ENCODE data around the gene GLTPD2.

Gene GLTPD2

DNA sequence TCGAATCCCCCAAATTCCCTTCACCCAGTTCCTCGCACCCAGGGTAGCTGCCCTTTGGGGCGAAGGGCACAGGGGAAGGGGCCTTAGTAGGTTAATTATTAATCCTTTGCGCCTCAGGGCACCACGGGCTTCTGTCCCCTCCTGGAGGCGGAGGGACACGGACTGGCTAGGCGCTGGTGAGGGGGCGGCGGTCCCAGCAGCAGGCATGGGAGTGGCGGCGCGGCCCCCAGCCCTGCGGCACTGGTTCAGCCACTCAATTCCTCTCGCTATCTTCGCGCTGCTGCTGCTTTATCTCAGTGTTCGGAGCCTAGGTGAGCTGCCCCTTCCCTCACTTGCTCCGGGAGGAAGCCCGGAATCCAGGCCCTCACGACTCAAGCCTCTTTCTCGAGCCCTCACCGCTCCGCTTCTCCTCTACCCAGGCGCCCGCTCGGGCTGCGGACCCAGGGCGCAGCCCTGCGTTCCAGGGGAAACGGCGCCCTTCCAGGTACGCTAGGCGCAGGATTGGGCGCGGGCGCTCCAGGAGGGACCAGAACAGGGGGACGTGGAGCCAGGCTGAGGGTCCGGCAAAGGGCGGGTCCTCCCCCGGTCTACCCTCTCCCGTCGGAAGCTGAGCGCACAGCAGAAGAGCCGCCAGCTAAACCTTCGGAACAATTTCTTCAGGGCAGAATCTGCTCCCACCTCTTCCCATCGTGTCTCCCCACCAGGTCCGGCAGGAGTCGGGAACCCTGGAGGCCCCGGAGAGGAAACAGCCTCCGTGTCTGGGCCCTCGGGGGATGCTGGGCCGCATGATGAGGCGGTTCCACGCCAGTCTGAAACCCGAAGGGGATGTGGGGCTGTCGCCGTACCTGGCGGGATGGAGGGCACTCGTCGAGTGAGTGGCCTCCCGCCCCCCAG, at the start of gene GLTPD2:
Gene GLTPD2 (plus strand): TSS at position 158 of the 894 bp plus-strand sequence. CDS start 48 bp downstream, at position 206.
- DNase-seq = no peak

DNA sequence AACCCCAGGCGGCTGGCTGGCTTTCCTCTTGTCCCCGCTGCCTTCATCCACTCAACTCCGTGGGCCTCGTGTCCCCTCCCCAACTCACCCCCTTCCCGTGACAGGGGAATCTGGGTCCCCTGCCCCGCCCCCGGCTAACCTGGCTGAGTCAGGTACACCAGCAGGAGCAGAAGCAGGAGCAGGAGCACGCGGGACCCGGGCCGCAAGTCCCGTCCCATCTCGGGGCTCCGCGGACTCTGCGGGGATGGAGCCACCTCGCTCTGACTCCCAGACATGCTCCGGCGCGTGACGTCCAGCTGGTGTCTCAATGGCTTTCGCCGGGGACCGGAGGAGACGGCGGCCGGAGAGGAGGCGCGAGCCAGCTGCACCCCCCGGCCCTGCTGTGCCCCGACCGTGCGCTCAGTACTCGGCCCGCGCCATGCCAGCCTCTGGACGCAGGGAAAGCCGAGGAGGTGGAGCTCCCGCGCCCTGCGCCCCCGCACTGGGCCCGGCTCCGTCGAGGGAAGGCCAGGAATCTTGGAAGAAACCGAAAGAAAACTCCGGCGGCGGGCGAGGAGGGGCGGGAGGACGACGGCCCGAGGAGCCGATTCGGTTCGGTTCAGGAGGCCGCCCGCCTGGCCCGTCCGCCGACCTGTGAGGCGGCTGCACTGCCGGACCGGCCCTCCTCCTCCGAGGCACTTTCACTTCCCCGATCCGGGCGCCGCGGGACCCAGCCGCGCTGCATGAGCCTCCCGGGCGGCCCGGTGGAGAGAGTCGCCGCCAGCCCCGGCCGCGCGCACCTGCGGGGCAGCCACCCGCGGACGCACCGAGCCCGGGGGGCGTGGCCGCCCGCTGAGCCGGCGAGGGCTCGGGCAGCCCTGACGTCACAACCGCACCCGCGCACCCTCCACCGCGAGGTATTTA, 49.4 kb upstream of the GLTPD2 start, which contains the start of the genes CXCL16 and ZMYND15:
Gene CXCL16 (minus strand): TSS at position 807 of the 903 bp plus-strand sequence. CDS start 589 bp downstream, at position 218.
Gene ZMYND15 (plus strand): TSS at position 712 of the 903 bp plus-strand sequence. CDS start 716 bp downstream, outside the sequence.
- no peak for DNase-seq

DNA sequence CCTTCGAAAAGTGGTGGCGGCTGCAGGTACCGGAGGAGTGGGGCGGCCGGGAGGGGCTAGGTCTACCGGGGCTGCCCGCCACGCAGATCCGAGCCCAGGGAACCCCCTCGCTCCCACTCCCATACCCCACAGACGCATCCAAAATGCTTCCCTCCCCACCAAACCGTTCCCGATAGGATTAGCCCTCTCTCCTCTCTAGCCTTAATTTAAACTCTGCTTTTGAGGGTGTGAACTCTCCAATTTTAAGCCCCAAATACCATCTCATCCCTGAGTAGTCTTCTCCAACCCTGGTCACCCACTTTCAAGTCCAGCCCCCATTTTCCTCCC, 48.8 kb upstream of the GLTPD2 start:
- no peak for DNase-seq

DNA sequence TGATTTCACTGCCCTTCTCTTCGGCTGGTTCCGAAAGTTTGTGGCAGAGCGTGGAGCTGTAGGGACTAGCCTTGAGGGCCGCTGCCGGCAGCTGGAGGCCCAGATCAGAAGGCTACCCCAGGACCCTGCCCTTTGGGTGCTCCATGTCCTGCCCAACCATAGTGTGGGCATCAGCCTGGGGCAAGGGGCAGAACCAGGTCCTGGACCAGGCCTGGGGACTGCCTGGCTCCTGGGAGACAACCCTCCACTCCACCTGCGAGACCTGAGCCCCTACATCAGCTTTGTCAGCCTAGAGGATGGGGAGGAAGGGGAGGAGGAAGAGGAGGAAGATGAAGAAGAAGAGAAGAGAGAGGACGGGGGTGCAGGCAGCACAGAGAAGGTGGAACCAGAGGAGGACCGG, 48.2 kb upstream of the GLTPD2 start:
- no peak for DNase-seq

DNA sequence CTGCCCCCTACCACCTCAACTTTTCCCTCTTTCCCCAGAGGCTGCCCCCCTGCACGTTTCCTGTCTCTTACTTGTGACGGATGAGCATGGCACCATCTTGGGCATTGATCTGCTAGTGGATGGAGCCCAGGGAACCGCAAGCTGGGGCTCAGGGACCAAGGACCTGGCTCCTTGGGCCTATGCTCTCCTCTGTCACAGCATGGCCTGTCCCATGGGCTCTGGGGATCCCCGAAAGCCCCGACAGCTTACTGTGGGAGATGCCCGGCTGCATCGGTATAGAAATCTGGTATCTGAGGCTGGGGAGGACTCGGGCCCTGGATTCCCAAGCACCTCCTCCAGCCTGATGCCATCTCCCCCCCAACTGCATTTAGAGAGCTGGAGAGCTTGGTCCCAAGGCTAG, 47.2 kb upstream of the GLTPD2 start:
- no peak for DNase-seq

DNA sequence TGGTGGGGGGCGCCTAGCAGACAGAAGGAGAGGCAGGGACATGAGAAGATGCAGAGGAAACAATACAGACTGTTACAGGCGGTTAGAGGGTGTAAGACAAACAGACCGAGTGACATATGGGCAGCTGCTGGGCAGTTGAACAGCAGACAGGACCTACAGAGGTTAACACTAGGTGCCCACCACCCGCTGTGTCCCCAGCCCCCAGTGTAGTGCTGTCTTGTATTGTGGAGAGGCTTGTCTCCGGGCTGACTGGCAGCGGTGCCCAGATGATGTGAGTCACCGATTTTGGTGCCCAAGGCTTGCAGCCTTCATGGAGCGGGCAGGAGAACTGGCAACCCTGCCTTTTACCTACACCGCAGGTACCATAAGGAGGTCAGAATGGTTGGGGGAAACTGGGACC, 46.6 kb upstream of the GLTPD2 start:
- no peak for DNase-seq

DNA sequence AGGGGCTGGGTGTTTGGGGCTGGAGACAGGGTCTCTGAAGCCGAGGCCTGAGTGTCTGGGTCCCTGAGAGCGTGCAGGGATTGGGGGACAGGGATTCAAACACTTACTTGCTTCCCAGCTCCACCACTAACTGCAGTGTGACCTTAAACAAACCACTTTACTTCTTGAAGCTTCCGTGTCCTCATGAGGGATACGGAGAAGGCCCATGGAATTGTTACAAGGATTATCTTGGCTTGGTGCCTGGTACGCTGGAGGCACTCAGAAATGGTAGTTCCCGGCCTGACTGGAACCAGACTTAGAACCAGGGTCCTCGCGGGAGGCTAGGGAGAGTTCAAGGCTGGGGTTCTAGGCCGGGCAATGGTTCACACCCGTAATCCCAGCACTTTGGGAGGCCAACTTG, 46.1 kb upstream of the GLTPD2 start:
- DNase-seq = no peak

DNA sequence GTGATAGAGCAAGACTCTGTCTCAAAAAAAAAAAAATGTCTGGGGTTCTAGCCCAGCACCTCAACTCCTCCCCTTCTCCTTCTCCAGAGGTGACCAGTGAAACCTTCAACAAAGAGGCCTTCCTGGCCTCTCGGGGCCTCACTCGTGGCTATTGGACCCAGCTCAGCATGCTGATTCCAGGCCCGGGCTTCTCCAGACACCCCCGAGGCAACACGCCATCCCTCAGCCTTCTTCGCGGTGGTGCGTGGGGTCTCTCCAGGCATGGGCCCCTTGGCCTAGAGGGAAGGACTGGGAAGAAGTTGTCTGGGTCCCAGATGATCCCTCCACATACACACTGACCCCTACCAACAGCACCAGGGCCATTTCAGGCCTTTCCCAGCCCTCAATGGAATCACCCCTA, 45.5 kb upstream of the GLTPD2 start:
- no peak for DNase-seq

DNA sequence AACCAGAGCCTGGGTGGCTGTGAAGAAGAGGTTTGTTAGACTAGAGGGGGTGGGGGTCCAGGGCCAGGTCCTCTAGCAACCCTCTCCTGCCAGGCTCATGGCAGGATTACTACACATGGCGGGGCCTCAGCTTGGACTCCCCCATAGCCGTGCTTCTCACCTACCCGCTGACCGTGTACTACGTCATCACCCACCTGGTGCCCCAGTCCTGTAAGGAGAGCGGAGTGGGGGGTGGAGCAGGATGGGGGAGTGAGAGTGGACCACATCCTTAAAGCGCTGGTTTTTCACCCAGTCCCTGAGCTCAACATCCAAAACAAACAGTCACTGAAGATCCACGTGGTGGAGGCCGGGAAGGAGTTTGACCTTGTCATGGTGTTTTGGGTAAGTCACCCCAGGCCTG, 44.9 kb upstream of the GLTPD2 start:
- no peak for DNase-seq

DNA sequence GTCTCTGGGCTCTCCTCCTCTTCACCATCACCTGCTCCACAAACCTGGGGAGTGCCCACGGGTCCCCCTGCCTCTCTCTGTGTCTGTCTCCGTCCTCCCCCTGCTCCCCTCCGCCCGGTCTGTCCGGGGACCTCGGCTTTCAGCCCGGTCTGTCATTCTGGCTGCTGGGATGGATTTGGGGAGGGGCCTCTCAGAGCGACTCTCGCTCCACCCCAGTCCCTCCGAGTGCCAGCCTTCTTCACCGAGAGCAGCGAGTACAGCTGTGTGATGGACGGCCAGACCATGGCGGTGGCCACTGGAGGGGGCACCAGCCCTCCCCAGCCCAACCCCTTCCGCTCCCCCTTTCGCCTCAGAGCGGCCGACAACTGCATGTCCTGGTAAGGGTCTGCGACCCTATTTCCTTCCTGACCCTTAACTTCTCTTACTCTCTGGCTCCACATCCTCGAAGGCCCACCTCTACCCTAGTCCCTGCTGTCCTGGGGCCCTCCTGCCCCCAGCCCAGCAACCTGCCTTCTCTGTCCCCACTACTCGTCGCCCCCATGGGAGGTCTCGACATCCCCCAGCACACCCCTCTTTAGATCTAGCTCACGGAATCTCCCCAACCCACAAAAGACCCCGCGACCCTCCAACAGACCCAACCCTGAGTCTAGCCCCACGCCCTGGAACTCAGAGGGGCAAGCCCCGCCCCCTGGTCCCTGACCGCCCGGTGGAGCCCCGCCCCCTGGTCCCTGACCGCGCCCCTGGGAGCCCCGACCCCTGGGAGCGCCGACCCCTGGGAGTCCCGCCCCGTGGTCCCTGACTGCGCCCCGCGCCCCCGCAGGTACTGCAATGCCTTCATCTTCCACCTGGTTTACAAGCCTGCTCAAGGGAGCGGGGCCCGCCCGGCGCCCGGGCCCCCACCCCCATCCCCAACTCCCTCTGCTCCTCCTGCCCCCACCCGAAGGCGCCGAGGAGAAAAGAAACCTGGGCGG, 43.5 kb upstream of the GLTPD2 start:
- no peak for DNase-seq

DNA sequence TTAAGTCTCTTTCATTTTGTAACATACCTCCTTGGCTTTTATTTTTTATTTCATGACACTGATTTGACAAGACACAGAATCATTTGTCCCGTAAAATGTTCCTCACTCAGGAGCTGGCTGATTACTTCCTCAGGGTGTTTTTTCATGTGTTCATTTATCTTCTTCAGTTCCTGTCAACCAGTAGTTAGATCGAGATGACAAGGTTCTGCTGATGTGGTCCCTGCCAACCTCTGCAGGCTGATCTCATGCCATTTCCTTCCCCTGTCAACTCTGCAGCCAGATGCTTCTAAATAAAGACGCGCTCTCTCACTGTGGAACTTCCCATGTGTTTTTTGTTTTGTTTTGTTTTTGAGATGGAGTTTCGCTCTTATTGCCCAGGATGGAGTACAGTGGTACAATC, 40.9 kb upstream of the GLTPD2 start:
- no peak for DNase-seq

DNA sequence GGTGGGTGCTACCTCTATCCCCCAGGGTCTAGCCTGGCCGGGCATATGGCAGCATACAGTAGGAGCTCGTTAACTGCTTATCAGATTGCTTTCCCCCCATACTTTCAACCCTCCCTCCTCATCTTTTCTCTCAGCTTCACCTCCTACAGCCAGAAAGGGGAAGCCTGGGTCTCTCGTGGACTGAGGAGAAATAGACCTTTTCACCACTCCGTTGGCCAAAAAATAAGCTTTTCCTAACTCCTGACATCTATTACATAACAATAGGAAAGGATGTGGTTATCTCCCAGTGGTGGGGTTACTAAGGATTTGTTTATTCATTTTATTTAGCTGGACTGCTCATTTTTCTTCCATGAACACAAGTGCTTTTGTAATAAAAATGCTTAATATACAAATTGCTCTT, 40.1 kb upstream of the GLTPD2 start:
- DNase-seq = no peak

DNA sequence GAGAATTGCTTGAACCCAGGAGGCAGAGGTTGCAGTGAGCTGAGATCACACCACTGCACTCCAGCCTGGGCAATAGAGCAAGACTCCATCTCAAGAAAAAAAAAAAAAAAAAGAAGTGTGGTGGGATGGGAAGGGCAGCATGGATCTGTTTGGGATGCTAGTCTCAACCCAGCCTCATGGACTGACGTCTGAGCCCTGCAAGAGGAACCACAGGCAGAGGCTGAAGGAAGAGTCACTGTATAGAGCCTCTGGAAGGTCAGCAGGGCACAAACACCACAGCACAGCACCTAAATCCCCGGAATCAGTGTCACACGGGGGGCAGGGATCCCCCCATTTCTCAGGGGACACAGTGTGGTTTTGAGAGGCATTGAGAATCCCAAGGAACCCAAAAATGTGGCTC, 38.2 kb upstream of the GLTPD2 start:
- DNase-seq = no peak

DNA sequence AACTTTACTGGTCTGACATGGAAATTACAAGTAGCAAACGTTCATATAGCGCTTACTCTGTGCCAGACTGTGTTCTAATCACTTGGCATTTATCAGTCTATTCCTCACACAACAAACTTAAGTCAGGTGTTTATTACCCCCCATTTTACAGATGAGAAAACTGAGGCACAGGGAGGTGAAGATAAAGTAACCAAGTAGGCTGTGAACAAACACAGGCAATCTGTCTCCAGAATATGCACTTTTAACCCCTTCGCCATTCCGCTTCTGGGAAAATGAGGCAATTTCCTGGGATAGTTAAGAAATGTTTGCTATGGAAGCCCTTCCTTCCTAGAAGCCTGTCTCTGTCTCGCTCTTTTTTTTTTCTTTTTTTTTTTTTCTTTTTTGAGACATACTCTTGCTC, 36.8 kb upstream of the GLTPD2 start:
- no peak for DNase-seq

DNA sequence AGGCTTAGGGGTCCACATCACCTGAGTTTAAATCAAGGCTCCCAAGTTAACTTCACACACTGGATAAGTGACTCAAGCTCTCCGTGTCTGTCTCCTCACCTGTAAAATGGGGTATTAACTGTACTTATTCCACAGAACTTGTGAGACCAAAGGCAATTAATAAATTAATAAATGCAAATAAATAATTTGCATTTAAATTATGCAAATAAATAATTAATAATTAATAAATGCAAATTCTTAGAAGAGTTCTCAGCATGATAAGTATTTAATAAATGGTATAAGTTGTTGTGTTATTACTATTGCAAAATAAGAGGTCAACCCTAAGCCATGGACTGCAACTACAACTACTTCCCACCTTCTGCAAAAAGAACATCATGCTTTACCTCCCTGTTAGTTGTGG, 35.4 kb upstream of the GLTPD2 start:
- no peak for DNase-seq

DNA sequence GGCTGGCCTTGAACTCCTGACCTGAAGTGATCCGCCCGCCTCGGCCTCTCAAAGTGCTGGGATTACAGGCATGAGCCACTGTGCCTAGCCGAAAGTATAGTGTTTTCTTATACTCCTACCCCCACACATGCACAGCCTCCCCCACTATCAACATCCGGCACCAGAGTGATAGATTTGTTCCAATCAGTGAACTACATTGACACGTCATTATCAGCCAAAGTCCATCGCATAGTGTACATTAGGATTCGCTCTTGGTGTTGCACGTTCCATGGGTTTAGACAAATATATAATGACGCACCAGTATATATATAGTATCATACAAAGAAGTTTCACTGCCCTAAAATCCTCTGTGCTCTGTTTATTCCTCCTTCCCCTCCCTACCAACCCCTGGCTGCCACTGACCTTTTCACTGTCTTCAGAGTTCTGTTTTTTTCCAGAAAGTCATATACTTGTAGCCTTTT, 29.0 kb upstream of the GLTPD2 start:
- DNase-seq = no peak

DNA sequence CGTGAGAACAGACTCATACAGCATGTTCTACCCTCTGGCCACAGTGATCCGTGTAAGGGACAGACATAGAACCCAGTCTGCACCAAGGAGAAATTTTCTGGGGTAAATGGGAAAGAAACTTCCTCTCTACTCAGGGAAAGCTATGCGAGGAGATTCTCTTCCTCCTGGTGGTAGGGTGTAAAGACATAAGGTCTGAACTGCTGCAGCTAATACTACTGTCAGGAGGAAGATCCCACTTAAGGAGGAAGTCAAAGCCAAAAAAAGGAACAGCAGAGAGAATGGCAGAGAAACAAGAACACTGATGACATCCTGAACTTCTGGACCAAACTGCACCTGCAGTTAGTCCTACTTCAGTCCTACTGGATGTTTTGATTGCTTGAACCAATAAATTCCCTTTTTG, 24.2 kb upstream of the GLTPD2 start:
- no peak for DNase-seq

DNA sequence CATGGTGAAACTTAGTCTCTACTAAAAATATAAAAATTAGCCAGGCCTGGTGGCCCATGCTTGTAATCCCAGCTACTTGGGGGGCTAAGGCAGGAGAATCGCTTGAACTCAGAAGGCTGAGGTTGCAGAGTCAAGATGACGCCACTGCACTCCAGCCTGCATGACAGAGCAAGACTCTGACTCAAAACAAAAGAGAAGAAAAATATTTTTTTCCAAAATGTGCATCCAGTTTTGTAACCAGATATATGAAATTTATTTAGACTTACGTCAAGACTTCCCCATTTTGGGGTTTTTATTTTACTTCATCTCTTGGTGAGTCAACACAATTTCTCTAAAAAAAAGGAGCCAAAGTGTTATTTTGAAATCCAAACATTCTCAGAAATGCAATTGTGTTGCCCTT, 22.6 kb upstream of the GLTPD2 start:
- DNase-seq = no peak

DNA sequence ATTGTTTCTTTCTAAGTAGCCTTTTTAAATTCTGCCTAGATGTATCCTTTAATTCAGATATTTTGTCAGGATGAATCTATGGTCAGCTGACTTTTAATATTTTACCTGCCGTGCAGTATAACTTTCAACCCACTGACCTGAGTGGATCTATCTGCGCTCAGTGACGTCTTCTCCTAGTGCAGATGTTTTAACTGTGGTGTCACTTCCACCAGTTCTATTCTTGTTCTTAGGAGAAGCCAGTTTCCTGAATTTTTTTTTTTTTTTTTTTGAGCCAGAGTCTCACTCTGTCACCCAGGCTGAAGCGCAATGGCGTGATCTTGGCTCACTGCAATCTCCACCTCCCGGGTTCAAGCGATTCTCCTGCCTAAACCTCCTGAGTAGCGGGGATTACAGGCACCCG, 22.0 kb upstream of the GLTPD2 start:
- DNase-seq = no peak

DNA sequence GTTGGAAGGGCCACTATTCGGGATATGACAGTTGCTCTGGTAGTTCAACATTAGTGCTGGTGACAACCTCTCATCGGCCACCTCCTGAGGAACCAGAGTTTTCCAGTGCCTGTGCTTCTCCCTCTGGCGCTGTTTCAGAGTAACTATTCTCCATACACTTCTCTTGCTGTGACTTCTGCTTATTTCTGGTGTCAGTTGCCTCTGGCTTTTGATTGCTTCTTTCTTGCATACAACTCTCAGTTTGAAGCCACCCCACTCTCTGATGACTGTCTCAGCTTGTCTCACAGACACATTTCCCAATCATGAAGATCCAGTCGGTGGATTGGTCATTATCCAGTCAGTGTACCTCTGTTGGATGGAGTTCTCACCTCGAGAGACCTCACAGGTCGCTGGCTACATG, 20.5 kb upstream of the GLTPD2 start:
- no peak for DNase-seq

DNA sequence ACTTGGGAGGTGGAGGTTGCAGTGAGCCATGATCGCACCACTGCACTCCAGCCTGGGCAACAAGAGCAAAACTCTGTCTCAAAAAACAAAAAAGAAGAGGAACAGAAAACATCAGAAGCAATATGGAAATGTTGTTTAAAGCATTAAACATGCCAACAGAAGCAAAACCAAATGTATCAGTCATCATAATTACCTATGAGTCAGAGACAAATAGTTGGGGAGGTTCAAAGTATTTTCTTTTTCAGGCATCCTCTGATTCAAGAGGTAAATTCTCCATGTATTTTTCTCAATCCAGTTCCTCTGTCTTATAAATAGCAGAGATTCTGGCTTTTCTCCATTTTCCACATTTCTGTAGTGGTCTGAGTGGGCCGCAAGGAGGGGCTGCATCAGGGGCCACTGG, 19.1 kb upstream of the GLTPD2 start:
- no peak for DNase-seq

DNA sequence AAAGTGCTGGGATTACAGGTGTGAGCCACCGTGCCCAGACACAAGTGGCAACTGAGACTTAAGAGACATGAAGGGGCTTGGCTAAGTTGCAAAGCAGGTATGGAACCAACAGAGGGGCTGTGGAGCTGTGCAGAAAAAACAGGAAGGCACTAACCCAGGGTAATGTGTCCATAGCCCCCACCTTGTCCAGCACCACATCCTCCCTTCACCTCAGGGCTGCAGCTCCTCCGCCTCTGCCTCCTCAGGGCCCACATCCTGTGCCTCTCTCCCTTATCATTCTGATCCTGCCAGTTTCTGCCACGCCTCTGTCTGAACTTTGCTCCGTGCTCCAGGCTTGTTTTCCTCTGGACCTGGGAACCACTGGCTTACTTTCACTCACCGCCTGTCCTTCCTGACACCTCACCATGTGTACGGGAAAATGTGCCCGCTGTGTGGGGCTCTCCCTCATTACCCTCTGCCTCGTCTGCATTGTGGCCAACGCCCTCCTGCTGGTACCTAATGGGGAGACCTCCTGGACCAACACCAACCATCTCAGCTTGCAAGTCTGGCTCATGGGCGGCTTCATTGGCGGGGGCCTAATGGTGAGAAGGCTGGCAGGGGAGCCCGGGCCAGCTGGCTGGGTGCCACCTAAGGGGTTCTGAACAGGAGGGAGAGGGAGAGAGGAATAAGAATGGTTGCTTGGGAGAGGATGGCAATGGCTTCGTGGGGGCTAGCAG, 17.1 kb upstream of the GLTPD2 start, which contains the start of gene TM4SF5:
Gene TM4SF5 (plus strand): TSS at position 368 of the 716 bp plus-strand sequence. CDS start 37 bp downstream, at position 405.
- DNase-seq = no peak

Measured in NCI-H187 (cell line).